Heart right ventricle (tissue), 16 donors: Measurements from ENCODE around the gene PRRG3. TPM values are rescaled to one million over a fixed set of nuclear protein-coding genes. Genes with fewer than 3 reads are reported as not detected.

Experiments
- ATAC-seq, 8 donors: fragments of 200-7000 bp; cut with Tn5 transposase; one replicate each; pipeline ENCODE4 v1.9.1; 2020; ENCODE audit warnings: mild to moderate bottlenecking in 8 of 8, moderate library complexity in 8 of 8, moderate number of reproducible peaks in 1 of 8
- DNase-seq, 2 donors: peaks; one replicate each; pipeline ENCODE4 v3.0.0-alpha.2; 2020
- H3K27ac ChIP-seq, 10 donors: fragments of 200-600 bp; sonication (generic) in 2 of 10; one replicate each; pipeline versions ENCODE4 v1.5.0 to v1.8.0; 2020 to 2022; ENCODE audit warnings: mild to moderate bottlenecking in 3 of 10
- H3K27me3 ChIP-seq, 7 donors: fragments of 200-600 bp; one replicate each; pipeline ENCODE4 v1.8.0; 2021 to 2022; ENCODE audit warnings: mild to moderate bottlenecking in 2 of 7
- H3K36me3 ChIP-seq, 9 donors: fragments of 200-600 bp; sonication (generic) in 1 of 9; one replicate each; pipeline versions ENCODE4 v1.5.0 to v1.8.0; 2020 to 2022; ENCODE audit warnings: mild to moderate bottlenecking in 2 of 9
- H3K4me1 ChIP-seq, 9 donors: fragments of 200-600 bp; sonication (generic) in 1 of 9; one replicate each; pipeline versions ENCODE4 v1.5.0 to v1.8.0; 2020 to 2022; ENCODE audit warnings: mild to moderate bottlenecking in 4 of 9
- H3K4me3 ChIP-seq, 10 donors: fragments of 200-600 bp; sonication (generic) in 2 of 10; one replicate each; pipeline versions ENCODE4 v1.5.0 to v1.8.0; 2020 to 2022; ENCODE audit warnings: mild to moderate bottlenecking in 7 of 10, moderate library complexity in 2 of 10
- H3K9me3 ChIP-seq, 11 donors: fragments of 200-600 bp in 10 of 11; sonication (generic) in 2 of 11; one replicate each; pipeline versions ENCODE4 v1.5.0 to v1.8.0; 2013 to 2022; ENCODE audit warnings: mild to moderate bottlenecking in 2 of 11, control low read depth in 1 of 11, moderate library complexity in 1 of 11
- WGBS, 2 donors: extraction: QIAGEN DNeasy Blood & Tissue Kit; methylation state at CpG; one replicate each; pipeline ENCODE4 v1.1.7; 2013; ENCODE audit warnings: inconsistent platforms in 1 of 2; 5-methylcytosine and 5-hydroxymethylcytosine counted together
- intact Hi-C, 10 donors: fragments of 100-400 bp; cut with DNase I; formaldehyde crosslinking; loops; one replicate each; pipeline versions ENCODE4 v1.11.1 to v1.14.2; 2022
- polyA plus RNA-seq, 2 donors: library from polyadenylated mRNA; stranded (reverse); fragments of 200-250 nt; gene quantifications; one replicate each; pipeline ENCODE4 v1.2.3, GENCODE V29; 2013
- total RNA-seq, 10 donors: library from RNA; stranded (reverse); fragmentation: NEBNext Ultra II Directional in 3 of 10; extraction: Animal tissue kit (Norgen Biotek cat#: 25700) in 3 of 10; gene quantifications; one replicate each; pipeline versions ENCODE4 v1.2.1 to v1.2.4, GENCODE V29; 2021 to 2023
- TF ChIP-seq, protein P1 (sequence below), 9 donors: fragments of 200-600 bp; sonication (generic) in 2 of 9; IDR thresholded peaks; one replicate each; pipeline versions ENCODE4 v1.5.0 to v1.8.0; 2021 to 2022; ENCODE audit warnings: antibody characterized with exemption in 9 of 9, mild to moderate bottlenecking in 5 of 9, moderate library complexity in 1 of 9
- donor health status: Arrhythmogenic right ventricular cardiomyopathy.
- donor health status: ischemic (EF 13 %, LVEDD 7.1; RV severe dilation, severe dysfunction).
- donor health status: healthy with polysubstance abuse.
- donor health status: DM: no; HTN: yes; CAD: no.
- donor health status: DM: no; HTN: no; CAD: no.
- donor health status: ischemic (EF 25% LVEDD 6.9; RV normal size, moderate dysfunction).
- donor health status: ischemic (EF 25% LVEDD 5.7; RV mildly dilated, moderate dysfunction).
- donor health status: healthy.
- donor health status: DM: yes; HTN: yes; CAD: no.
- donor health status: Ischemic cardiomyopathy.
- donor health status: ischemic (EF 35%, LVEDD 5.7; RV mildly dilated, moderate dysfunction).
- donor health status: nonischemic (EF 11% LVEDD 7.7; RV severe dilation, severe dysfunction).
- donor health status: DM: yes; HTN: yes; CAD: no.
- donor health status: PGD.
- donor health status: ischemic (EF 29% LVEDD 5.4; RV normal size, mild dysfunction).
- donor health status: nonischemic (EF 23%, LVEDD 6.1; RV moderate dilation, normal function).

Gene PRRG3
- total and polyA plus RNA-seq, 12 donors: 0.20 to 4.4 (median 2.3) TPM

DNA sequence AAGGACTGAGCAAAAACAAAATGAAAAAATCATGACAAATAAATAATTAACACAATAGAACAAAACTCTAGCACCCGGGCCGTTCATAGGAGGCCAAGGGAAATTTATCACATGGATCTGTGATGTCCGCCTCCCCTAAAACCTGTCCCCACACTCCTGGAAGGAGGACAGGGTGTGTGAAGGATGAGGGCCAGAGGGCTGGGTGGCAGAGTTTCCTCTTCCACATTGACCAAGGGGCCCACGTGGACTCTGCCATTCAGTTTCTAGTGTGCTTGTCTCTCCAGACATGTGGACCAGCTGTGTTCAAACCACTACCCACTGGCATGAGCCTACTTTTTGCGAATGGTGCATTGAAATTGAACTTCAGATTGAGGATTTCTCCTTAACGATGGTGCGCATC lies 6.3 kb downstream of the PRRG3 start:
- WGBS, 2 donors: 89 to 93% methylated on average over 7 of the region's 7 CpGs
- ATAC-seq: no peak
- intact Hi-C loops: loop anchor here in 1 of 10 donors (5.0 kb wide), 1 partner anchor 946 kb away; no protein-coding TSS in a partner anchor
- H3K27me3 ChIP-seq: peaks cover 0 to 9% (median 0%) of the 10 kb centered on the region in 7 donors
- peaks cover 0 to 17% (median 7%) of the 10 kb centered on the region in 9 donors for H3K4me1 ChIP-seq
- H3K9me3 ChIP-seq: no peaks in the 10 kb centered on the region
- DNase-seq: no peak
- H3K36me3 ChIP-seq: no peaks in the 10 kb centered on the region
- TF ChIP-seq, protein P1, sequence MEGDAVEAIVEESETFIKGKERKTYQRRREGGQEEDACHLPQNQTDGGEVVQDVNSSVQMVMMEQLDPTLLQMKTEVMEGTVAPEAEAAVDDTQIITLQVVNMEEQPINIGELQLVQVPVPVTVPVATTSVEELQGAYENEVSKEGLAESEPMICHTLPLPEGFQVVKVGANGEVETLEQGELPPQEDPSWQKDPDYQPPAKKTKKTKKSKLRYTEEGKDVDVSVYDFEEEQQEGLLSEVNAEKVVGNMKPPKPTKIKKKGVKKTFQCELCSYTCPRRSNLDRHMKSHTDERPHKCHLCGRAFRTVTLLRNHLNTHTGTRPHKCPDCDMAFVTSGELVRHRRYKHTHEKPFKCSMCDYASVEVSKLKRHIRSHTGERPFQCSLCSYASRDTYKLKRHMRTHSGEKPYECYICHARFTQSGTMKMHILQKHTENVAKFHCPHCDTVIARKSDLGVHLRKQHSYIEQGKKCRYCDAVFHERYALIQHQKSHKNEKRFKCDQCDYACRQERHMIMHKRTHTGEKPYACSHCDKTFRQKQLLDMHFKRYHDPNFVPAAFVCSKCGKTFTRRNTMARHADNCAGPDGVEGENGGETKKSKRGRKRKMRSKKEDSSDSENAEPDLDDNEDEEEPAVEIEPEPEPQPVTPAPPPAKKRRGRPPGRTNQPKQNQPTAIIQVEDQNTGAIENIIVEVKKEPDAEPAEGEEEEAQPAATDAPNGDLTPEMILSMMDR (IDR thresholded peaks at IDR 0.05): no peak
- H3K27ac ChIP-seq: no peak overlapping the region
- H3K4me3 ChIP-seq: no peak overlapping the region

DNA sequence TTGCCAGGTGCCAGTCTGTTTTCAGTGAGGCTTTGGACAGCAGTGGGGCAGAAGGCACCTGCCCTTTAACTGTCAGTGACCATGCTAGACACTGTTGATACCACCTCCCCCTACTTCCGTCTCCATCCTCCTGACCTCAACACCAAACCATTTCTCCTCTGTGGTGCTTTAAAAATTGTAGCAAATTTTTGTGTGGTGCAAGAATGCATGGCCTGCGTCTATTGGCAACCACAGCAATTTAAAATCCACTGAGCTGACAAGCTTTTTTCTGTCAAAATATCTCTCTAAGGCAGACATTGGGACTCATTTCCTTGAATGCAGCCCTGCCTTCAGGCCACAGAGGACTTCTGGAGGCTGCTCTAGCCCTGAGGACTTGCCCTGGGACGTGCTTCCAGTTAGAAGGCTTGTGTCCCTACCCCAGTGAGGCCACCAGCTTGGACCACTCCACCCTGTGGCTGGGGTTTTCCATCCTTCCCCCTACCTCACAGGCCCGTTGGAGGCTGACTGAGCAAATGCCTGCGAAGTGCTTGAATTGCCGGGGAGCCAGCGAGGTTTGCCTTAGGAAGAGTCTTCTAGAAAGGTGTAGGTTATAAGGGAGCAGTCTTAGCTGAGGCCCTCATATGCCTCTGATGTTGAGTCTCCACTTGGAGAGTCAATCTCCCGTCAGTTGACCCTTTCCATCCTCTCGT lies 6.9 kb downstream of the PRRG3 start:
- peaks cover 0 to 14% (median 0%) of the 10 kb centered on the region in 7 donors for H3K27me3 ChIP-seq
- DNase-seq (no peak), ATAC-seq (no peak)
- no peaks in the 10 kb centered on the region for H3K36me3 ChIP-seq
- peaks cover 0 to 17% (median 7%) of the 10 kb centered on the region in 9 donors for H3K4me1 ChIP-seq
- intact Hi-C loops: loop anchor here in 1 of 10 donors (5.0 kb wide), 1 partner anchor 945 kb away; no protein-coding TSS in a partner anchor
- no peaks in the 10 kb centered on the region for H3K9me3 ChIP-seq
- no peak overlapping the region for H3K4me3 ChIP-seq
- TF ChIP-seq, protein P1 (IDR thresholded peaks at IDR 0.05): no peak
- WGBS, 2 donors: 83 to 92% methylated on average over 9 of the region's 9 CpGs
- H3K27ac ChIP-seq: peak overlapping the region in 5 of 10 donors; percentile 58 to 73 (median 65)

DNA sequence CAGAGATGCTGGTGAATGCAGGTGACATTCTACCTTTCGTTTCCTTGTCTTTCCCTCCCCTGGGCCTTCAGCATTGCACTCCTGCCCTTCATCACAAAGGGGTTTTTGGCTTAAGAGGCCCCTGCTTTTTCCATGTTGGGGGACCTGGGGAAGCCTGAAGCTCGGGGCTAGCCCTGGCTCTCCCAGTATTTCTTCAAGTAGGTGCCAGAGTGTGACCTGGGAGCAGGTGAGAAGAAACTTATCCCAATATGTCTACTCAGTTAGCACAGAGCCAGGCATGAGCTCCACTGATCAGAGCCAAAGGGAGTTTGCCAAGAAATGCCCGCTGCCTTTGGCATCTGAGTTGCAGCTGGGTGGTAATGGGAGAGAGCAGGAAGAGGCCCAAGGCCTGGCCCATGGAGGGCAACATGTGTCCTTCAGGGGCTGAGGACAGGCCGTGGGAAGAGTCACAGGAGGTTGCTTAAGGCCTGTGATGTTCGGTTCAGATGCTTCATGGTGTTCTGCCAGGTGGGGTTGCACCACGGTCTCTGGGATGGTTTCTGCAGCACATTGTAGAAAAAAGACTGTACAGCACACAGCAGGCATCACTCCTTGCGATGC lies 7.6 kb downstream of the PRRG3 start:
- no peaks in the 10 kb centered on the region for H3K9me3 ChIP-seq
- H3K4me3 ChIP-seq: no peak overlapping the region
- H3K36me3 ChIP-seq: no peaks in the 10 kb centered on the region
- ATAC-seq: peak in 6 of 8 donors; percentile 8 to 35 (median 29)
- H3K27ac ChIP-seq: peak overlapping the region in 6 of 10 donors; percentile 58 to 73 (median 64)
- H3K27me3 ChIP-seq: peaks cover 0 to 15% (median 0%) of the 10 kb centered on the region in 7 donors
- TF ChIP-seq, protein P1 (IDR thresholded peaks at IDR 0.05): no peak
- no peak for DNase-seq
- 51 to 54% methylated on average over 6 to 7 of the region's 7 CpGs for WGBS, 2 donors
- intact Hi-C loops: loop anchor here in 1 of 10 donors (5.0 kb wide), 1 partner anchor 944 kb away; no protein-coding TSS in a partner anchor
- peaks cover 0 to 17% (median 7%) of the 10 kb centered on the region in 9 donors for H3K4me1 ChIP-seq

DNA sequence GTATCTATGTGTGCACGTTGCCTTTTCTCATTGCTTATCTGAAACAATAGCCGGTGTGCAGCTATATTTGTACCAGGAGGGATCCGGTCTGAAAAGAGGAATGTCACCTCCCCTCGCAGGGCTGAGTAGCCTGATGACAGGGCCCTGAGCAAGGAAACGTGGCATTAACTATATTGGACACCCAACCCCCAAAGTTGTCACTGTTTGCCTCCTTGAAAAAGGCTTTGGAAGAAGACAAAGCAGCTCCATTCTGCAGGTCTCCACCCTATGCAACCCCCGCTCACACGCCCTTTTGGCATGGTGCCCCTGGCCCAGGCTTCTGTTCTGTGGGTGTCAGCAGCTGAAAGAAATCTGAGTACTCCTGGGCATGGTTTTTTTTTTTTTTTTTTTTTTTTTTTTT lies 8.2 kb downstream of the PRRG3 start:
- H3K36me3 ChIP-seq: no peaks in the 10 kb centered on the region
- peak overlapping the region in 2 of 10 donors; percentile 65 to 73 for H3K27ac ChIP-seq
- H3K4me1 ChIP-seq: peaks cover 0 to 17% (median 7%) of the 10 kb centered on the region in 9 donors
- intact Hi-C loops: loop anchor here in 1 of 10 donors (5.0 kb wide), 1 partner anchor 944 kb away; no protein-coding TSS in a partner anchor
- no peak overlapping the region for H3K4me3 ChIP-seq
- DNase-seq: peak; percentile 65 to 74
- TF ChIP-seq, protein P1 (IDR thresholded peaks at IDR 0.05): no peak
- H3K9me3 ChIP-seq: no peaks in the 10 kb centered on the region
- peaks cover 0 to 15% (median 0%) of the 10 kb centered on the region in 7 donors for H3K27me3 ChIP-seq
- WGBS, 2 donors: 10 to 12% methylated on average over 7 of the region's 7 CpGs
- peak; percentile 70 to 93 (median 84) for ATAC-seq
